HG02938 (cell line): ENCODE data around the gene SNTG2.

ENCODE experiments used
- ATAC-seq: cut with Tn5 transposase; IDR thresholded peaks from one replicate; pipeline ENCODE4 v1.9.1; 2021; ENCODE audit warnings: mild to moderate bottlenecking, moderate library complexity; ENCODE audit not compliant: unreplicated experiment

The SNTG2 gene

DNA sequence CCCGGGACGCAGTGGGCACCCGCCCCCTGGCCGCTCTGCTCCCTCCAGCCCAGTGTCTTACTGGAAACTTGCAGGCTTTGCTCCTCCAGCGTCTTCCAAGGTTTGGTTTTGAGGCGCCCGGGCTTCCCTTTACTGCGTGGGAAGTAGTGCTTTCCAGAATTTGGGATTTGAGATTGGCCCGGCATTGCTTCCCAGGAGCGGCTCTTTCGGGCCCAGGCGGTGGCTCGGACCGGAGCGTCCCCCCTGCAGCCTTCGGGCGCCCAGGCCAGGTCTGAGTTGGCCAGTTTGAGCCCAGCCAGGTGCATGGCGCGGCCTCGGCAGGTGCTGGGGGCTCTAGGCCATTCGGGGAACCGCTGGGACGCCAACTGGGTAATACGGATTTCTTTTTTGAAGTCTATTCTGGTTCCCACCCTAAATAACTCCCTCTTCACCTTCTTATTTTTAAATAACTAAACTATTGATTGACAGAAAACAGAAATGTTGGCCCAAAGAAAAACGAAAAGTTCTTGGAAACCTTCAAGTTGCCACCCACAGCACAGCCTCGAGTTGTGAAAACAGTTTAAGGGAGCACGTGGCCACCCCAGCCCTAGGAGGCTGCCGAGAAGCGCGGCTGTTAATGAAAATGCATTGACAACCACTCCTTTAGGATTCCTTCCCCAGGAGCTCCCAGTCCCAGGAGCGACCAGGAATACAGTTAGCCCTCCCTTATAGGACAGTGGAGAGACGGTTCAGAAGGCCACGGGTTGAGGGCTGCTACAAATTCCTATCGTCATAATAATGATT, 766 bp downstream of the SNTG2 start:
- ATAC-seq, result no peak

DNA sequence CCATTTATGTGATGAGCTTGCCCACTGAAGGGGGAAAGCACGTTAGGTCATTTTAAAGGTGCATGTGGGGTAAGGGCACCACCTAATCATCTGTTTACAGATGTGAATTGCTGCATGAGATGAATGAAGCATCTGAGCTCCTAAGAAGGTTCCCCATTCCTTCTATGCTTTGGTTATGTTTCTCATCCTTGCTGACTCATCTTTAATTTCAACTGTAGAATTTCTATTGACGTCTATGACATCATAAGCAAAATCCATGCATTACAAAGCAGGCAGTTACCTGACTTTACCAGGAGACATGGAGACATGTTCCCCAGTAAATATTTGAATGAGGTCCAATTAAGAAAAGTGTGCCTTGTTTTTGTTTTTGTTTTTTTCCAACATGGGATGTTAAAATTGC, 2.8 kb downstream of the SNTG2 start:
- no peak for ATAC-seq

DNA sequence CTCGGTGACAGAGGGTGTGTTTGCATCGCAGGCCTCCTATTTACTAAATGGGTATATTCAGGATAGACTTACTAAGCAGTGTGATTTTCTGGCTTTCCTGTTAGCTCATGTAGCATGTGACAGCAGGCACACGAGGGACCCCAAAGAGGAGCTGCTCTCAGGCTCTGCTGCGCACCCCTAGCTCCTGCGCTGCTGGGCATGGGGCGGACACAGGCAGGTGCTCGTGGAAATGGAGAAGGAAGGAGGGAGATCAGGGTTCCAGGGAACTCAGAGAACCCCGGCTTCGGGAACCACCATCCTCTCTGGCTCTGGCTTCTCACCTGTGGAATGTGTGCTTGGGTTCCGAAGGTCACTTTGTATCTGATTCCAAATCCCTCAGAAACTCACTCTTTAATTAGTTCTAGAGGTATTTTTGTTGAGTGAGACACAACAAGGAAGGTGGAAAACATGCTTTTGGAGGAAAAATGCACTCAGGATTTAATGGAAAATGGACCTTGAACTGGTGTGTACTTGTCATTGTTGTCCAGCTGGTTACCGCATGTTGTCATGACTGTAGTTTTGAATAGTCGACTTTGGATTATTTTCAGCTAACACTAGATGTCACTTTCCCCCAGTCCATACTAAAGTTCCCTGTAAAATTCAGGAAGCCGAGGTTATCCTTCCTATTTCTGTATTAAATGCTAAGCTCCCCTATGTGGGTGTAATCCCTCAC, 3.5 kb downstream of the SNTG2 start:
- ATAC-seq, result no peak

DNA sequence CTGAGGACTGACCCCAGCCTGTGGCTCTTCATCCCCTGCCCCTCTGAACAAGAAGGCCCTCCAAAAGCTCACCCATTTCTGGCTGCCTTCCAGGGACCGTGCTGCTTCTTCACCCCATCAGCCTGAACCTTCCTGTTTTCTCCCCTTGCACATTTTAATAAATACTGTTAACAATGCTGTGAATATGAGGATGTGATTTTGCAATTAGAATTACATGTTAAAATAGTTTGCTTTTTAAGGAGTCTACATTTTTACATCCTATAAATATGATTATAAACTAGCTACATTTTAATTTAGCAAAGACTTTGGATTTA, 4.0 kb downstream of the SNTG2 start:
- no peak for ATAC-seq

DNA sequence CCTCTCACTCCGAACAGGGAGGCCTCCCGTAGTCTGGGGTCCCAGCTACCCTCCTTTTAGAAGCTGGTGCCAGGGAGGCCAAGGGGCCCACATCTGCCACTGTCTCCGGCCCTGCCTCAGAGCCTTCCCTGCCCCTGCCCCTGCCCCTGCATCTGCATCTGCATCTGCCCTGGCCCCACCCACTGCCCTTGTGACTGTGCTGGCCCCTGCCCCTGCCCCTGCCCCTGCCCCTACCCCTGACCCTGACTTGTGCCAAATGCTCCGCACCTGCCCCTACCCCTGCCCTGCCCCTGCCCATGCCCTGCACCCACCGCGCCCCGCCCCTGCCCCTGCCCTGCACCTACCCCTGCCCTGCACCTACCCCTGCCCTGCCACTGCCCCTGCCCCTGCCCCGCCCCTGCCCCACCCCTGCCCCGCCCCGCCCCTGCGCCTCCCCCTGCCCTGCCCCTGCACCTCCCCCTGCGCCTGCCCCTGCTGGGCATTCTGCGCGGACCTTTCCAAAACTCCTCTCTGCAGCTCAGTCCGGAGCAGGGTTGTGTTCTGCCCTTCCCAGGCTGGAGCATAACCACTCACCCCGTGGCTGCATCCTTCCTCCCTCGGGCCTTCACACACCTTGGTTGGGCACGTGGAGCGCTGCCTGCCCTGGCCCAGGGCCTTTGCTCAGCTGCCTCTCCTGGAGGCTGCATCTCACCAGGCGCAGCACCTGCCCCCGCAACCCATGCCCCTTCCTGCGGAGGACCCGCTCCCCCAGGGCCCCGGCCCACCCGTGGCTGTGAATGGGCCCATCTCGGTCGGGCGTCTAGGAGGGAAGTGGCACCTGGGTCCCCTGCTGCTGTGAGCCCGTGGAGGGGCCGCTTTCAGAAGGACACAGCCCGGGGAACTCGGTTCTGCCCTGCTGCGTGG, 5.4 kb downstream of the SNTG2 start:
- ATAC-seq, result no peak

DNA sequence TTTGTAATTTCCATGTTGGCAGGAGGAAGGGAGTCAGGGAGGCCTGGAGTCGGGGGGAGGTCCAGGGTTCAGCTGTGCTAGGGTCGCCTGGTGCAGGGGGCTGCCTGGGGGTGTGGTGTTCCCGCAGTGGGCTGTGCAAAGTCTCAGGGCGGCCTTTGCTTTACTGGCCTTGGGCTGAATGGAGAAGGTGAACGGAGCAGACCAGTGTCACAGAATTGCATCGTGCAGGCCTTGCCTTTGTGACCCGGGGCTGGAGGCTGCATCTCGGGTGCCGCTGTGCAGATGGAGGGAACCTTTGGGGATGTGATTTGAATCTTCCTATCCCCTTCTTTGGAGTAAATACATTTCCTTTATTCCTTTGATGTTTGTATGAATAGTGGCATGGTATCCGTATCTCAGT, 8.8 kb downstream of the SNTG2 start:
- ATAC-seq, result no peak

DNA sequence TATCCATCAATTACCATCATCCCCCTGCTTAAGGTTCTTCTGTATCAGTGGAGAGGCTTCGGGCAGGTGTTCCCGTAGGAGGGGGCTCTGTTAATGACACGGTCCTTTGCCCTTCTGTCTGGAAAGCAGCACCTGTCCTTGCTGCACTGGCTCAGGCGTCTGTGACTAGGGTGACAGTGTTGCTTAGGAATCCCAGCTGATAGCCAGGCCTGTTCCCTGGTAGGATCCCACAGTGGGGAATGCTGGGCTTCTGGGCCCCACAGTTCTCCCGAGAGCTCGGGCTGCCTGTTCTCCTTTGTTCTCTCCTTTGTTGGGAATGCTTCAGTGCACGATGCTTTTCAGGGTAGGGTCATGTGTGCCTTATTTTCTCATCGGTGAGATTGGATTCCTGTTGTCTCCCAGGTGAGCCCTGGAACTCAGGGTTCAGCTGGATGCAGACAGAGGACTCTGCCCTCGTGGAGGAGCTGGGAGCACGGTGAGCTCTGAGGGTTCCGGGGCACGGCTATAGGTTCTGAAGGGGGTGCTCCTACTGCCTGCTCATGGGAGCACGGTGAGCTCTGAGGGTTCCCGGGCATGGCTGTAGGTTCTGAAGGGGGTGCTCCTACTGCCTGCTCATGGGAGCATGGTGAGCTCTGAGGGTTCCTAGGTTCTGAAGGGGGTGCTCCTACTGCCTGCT, 9.6 kb downstream of the SNTG2 start:
- no peak for ATAC-seq

DNA sequence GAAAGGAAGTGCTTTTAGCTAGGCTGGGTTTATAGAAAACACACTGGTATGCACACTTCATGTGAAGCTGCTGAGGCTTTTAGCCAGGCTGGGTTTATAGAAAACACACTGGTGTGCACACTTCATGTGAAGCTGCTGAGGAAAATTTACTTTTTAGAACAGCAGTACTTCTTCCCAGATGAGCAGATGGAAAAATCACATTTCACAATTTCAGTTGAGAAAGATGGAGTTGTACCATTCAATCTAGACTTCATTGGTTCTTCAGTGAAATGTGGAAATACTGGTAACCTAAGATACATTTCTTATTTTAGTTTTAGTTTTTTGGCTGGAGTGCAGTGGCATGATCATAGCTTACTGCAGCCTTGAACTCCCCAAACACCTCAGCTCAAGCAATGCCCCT, 11.1 kb downstream of the SNTG2 start:
- ATAC-seq, result no peak

DNA sequence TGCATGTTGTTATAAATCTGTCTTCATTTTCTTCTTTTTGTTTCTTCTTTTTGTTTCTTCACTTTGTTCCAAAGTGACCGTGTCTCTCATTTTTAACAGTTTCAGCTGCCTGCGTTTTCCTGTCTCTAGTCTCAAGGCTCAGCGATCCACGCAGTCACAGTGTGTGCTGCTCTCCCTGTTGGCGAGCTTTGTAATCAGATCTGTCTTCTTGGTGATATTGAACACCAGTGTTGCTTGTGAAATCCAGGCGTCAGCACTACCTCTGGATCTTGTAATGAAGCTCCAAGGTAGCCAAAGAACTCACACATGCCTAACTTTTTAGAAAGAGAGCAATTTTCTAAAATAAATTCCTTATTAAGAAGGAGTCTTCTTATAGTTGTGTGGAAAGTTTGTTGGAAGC, 13.2 kb downstream of the SNTG2 start:
- ATAC-seq, result no peak

DNA sequence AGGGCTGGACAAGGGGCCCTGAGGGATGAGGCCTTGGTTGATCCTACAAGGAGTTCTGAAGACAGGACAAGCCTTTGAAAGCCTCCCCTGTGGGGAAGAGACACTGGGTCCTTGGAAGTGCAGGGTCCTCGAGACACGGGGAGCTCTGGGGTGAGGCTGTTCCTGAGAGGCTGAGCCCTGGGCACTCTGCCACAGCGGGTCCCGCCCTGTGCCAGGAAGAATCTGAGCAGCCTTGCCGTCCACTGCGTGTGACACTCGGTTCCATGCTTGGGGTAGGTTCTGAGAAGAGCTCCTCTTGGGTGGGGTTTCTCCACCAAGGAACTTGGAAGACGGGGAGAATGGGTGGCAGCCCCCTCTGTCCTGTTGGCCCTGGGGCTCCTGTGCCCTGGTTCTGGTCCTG, 13.9 kb downstream of the SNTG2 start:
- no peak for ATAC-seq

DNA sequence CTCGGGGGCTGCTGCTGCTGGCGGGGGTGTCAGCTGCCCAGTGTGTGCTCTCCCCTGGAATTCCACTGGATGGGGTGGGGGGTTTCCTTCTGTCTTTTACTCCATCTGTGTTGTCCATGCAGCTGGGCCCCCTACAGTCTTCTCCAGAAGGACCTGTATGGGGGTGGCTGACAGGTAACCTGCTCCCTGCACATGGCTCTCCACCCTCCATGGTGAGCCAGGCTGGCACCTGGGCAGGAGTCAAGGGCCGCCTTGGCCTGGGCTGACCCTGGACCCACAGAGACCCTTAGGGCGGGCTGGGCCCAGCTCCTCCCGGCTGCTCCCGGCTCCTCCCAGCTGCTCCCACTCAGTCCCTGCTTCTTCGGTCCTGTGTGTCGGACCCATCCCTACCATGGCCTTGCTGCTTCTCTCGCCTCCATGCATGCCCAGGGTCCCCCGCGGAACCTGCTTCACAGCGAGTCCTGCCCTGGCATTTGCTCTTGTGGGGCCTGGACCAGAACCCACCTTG, 15.0 kb downstream of the SNTG2 start:
- no peak for ATAC-seq

DNA sequence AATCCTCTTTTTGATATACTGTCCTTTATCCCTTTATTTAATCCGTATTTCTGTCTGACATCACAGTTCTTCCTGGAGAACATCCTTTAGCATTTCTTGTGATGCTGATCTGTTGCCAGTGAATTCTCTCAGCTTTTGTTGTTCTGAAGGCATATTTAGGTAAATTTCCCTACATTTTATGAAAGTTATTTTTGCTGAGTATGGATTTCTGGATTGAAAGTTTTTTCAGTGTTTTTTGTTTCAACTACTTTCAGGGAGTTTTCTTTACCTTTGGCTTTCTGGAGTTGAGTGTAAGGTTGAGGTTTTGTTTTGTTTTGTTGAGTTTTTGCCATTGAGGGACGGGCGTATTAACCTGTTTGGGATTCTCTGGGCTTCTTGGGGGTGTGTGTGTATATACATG, 22.5 kb downstream of the SNTG2 start:
- ATAC-seq, result no peak

DNA sequence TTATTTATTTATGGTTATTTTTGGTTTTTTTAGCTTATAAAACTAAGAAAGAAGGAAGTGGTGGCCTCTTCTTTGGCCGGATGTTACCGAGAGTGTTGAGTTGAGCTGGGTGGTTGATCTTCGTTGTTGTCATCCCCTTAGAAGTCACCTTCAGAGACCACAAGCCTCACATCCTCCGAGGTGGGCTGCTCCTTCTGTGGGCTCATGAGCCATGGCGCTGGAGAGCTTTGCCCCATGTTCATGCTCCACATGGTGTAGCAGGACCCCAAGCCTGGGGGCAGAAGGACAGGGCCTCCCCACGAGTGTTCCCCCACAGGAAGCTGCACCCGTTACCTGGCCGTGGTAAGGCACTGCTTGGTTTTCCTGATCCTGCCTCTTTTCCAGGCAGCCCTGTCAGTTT, 23.4 kb downstream of the SNTG2 start:
- peak; percentile 81 for ATAC-seq

DNA sequence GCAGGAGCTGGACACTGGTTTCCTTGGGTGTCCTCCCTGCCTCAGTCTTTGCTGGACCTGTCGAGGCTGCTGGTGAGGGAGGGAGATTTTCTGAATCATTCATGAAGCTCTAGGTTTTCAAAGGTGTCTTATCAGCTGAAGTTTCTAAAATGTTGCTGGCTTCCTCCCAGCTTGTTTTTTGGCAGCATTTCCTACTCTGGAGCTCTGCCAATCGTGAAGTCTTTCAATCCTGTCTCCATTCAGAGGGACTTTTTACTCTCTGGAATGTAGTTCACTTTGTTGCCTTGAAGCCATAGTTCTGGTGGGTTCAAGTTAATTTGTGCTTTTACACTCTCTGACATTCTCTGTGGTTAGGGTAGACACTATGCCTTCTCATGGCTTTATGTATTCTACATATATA, 23.9 kb downstream of the SNTG2 start:
- ATAC-seq, result peak; percentile 18

DNA sequence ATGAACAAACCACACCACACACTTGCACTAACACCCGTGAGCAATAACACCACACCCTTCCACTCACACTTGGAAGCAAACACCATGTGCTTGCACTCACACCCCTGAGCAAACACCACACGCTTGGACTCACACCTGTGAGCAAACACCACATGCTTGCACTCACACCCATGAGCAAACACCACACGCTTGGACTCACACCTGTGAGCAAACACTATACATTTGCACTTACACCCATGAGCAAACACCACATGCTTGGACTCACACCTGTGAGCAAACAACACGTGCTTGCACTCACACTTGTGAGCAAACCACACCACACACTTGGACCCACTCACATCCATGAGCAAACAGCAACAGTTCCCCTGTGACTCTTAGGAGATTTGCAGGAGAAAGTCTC, 24.4 kb downstream of the SNTG2 start:
- no peak for ATAC-seq

DNA sequence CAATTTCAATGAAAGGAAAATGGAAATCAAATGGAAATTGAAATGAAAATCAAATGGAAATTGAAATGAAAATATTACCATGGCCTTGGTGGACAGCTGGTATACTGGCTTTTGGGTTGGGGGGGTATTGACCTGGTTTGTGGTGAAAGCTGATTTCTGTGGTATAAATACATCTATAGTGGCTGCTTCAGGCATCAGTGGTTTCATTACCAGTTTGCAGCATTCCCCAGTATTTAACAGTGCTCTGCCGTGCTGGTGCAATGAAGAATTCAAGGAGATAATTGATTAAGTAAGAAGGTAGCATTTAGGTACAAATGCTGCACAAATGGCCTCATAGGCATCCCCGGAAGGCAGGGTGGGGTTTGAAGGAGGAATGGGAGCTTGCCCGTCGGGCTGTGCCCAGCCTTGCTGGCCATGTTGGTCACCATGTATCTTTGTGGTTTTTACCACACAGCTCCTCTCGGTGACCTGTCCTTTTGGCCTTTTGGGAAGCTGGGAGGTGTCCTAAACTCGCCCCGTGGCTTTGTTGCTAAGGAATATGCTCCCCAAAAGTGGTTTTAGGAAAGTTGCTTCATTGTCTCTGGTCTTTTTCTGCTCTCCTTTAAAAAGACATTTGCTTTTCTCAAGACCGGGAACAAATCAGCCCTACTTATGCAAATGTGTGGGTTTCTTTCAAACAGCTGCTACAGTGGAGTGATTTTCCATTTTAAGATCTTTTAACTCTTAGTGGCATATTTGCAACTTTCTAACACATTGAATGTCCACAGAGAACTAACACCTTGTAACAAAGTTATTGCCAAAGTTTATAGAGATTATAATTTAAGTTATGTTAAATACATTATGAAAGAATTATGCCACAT, 28.6 kb downstream of the SNTG2 start:
- no peak for ATAC-seq

DNA sequence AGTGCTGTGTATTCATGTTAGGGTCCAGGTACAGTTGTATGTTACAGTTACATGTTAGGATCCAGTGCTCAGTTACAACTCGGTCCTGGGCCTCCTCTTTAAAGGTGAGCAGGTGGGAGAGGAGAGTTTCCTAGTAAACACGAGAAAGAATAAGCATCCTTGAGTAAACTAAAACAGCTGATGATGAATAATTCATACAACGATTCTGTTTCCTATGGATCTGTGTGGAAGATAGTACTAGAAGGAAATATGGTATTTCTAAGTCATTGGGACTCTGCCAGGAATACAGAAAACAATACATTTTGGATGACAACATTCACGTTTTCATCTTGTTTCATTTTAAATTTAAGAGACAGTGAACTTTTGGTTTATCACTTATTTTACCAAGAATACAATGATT, 29.5 kb downstream of the SNTG2 start:
- ATAC-seq, result no peak

DNA sequence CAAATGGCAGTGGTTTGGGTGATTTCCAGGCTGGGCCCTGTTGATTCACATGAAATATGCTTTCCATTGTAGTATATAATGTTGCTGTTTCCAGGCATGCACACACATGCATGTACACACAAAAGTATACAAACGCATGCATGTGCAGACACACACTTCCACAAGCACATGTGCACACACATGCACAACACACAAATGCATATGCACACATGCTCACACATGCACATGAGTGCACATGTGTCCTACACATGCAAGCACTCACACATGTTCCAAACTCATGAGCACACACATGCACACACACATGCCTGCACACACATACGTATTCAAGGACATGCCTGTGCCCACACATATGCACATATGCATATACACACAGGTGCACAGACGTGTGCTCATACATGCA, 30.6 kb downstream of the SNTG2 start:
- no peak for ATAC-seq

DNA sequence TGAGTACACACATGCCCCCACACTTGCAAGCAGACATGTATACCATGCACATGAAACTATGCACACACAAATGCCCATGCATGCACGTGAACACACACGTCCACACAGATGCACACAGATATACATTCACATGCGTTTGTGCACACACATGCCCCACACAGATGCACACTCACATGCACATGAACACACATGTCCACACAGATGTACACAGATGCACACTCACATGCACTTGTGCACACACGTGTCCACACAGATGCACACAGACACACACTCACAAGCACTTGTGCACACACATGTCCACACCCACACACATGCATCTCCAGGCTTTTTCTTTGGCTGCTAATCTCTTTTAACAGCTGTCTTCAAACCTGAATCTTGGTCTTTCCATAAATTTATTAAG, 31.1 kb downstream of the SNTG2 start:
- ATAC-seq, result no peak

DNA sequence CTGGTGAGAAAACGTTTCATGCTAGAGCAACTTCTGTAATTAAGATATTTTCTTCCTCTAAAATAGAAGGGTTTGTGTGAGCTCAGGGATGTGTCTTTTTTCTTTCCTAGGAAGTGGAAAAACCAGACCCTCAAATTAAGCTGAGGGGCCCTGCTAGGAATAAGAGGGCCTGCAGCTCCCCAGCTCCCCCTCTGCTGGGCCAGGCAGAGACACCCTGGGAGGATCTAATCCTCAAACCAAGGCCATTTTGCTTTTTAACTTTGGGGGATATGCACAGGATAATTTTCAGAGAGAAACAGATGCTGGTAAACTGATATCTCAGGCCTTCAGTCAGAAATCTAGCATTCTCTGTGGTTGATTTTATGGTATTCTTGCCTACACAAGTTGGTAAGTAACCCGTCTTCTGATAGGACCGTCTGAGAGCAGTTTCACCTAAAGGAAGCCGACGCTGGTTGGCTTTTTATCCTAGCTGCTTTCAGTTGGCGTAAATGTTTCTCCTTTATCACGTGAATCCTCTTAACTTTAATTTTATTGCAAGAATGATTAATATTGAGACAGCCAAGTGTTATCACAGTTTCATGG, 34.8 kb downstream of the SNTG2 start:
- no peak for ATAC-seq
